Renal cortical epithelial cell (primary cell): ENCODE data around the gene FAM131A. TPM values are rescaled to one million over a fixed set of nuclear protein-coding genes. Genes with fewer than 3 reads are reported as not detected.

Experiments
- DNase-seq: peaks from one replicate; pipeline ENCODE4 v3.0.0-alpha.2; 2011; ENCODE audit warnings: low read depth
- total RNA-seq: library from RNA; depleted of rRNA; stranded (reverse); fragments of >200 nt; gene quantifications from 2 replicates; pipeline ENCODE4 v1.2.3, GENCODE V29; 2014

Gene FAM131A
- total RNA-seq, 1 donor from 2014 or later = 24.2 TPM

DNA sequence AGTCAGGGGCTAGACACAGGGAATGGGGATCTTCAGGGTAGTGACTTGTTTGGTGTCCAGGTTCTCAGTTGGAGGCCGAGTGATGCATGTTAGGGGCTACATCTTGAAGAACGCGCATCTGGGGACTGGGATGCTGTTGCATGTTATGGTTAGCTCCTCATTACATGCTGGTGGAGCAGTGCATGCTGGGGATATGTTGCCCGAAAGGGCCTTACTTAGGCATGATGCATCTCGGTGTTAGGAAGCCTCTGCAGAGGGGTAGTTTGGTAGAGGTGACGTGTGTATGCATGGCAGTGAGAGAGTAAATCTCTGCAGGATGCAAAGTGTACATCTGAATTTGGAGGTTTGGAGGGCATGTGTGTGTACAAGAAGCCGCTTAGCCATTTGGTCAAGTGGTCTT, 20.6 kb upstream of the FAM131A start:
- no peak for DNase-seq

DNA sequence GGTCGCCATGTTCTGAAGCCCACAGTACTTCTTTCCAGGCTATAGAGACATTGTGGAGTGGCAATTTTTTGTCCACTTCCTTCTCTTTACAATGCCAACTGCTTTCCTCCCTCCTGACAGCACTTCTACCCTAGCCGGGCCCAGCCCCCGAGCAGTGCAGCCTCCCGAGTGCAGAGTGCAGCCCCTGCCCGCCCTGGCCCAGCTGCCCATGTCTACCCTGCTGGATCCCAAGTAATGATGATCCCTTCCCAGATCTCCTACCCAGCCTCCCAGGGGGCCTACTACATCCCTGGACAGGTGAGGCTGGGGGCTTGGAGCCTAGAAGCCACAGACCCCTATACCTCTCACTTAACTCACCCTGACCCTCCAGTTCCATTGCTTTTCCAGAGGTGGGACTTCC, 20.2 kb upstream of the FAM131A start:
- no peak for DNase-seq

DNA sequence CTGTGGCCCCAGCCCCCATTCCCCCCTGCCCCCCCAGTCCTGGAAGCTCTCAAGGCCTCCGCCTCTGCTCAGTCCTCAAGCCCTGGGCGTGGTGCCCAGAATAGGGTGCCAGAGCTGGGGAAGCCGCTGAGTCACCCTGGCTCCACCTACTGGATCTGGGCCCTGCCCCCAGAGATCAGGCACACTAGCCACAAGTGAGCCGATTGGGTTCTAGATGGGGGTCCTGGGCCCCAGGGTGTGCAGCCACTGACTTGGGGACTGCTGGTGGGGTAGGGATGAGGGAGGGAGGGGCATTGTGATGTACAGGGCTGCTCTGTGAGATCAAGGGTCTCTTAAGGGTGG, 17.3 kb upstream of the FAM131A start:
- peak; percentile 91 for DNase-seq

DNA sequence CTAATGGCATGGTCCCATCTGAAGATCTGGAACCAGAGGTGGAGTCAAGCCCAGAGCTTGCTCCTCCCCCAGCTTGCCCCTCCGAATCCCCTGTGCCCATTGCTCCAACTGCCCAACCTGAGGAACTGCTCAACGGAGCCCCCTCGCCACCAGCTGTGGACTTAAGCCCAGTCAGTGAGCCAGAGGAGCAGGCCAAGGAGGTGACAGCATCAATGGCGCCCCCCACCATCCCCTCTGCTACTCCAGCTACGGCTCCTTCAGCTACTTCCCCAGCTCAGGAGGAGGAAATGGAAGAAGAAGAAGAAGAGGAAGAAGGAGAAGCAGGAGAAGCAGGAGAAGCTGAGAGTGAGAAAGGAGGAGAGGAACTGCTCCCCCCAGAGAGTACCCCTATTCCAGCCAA, 15.7 kb upstream of the FAM131A start:
- DNase-seq = no peak

DNA sequence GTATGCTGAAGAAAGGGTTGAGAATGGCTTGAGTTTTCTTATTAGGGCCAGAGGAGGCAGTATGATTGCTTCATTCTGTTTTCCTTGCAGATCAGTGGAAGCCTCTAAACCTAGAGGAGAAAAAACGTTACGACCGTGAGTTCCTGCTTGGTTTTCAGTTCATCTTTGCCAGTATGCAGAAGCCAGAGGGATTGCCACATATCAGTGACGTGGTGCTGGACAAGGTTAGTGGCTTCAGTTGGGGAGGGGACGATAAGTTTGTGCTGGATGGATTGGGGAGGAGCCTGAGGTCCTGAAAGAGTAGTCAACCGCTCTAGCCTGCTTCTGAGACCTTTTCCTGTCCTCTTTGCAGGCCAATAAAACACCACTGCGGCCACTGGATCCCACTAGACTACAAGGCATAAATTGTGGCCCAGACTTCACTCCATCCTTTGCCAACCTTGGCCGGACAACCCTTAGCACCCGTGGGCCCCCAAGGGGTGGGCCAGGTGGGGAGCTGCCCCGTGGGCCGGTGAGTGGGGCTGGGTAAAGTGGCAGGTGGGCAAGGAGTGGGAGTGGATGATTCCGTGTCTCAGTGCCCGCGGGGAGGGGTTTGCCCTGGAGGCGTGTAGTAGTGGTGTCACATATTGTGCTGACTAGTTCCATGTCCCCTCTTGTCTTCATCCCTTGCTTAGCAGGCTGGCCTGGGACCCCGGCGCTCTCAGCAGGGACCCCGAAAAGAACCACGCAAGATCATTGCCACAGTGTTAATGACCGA, 14.5 kb upstream of the FAM131A start:
- DNase-seq = no peak

DNA sequence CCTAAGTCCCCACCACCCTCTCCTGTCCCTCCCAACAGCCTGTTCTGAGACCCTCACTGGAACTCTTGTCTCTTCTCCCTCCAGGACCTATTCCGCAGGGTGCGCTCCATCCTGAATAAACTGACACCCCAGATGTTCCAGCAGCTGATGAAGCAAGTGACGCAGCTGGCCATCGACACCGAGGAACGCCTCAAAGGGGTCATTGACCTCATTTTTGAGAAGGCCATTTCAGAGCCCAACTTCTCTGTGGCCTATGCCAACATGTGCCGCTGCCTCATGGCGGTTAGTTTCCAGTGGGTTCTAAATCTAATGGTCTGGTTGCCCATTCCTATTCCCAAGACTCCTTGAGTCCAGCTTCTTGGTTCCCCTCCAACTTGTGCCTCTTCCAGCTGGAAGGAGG, 13.7 kb upstream of the FAM131A start:
- DNase-seq = no peak

DNA sequence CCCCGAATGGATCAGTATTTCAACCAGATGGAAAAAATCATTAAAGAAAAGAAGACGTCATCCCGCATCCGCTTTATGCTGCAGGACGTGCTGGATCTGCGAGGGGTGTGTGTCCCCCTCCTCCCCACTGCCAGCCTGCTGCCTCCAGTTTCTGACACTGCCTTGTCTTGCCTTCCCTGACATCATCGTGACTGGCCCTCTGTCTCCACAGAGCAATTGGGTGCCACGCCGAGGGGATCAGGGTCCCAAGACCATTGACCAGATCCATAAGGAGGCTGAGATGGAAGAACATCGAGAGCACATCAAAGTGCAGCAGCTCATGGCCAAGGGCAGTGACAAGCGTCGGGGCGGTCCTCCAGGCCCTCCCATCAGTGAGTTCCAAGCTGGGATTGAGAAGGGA, 12.1 kb upstream of the FAM131A start:
- DNase-seq = no peak

DNA sequence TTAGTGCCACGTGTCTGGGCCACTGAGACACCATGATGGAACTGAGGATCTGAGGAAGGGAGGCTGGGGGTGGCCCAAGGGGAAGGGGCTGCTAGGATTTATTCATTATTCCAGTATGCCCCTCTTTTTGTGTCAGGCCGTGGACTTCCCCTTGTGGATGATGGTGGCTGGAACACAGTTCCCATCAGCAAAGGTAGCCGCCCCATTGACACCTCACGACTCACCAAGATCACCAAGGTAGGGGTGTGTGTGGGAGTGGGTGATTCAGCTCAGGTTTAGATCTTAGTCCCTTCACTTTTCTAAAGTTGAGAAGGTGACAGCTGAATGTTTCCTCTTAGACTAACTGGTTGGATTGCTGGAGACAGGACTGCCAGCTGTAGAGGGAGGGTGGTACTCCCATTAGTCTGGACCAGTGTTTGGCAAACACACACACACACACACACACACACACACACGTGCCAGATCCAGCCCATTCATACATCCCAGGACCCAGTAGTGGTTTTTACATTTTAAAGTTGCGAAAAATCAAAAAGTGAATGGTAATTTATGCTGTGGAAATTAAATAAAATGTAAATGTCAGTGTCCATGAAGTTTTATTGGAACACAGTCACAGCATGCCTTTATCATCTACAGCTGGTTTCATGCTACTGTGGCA, 11.6 kb upstream of the FAM131A start:
- no peak for DNase-seq

DNA sequence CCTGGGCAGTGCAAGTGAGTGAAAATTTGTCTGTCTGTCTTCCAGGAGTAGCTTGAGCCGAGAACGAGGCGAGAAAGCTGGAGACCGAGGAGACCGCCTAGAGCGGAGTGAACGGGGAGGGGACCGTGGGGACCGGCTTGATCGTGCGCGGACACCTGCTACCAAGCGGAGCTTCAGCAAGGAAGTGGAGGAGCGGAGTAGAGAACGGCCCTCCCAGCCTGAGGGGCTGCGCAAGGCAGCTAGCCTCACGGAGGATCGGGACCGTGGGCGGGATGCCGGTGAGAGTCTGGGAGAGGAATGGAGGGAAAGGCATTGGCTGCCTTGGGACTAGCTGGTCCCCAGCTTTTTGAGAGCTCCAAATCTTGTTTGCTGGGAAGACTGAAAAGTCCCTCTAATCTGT, 10.2 kb upstream of the FAM131A start:
- DNase-seq = no peak

DNA sequence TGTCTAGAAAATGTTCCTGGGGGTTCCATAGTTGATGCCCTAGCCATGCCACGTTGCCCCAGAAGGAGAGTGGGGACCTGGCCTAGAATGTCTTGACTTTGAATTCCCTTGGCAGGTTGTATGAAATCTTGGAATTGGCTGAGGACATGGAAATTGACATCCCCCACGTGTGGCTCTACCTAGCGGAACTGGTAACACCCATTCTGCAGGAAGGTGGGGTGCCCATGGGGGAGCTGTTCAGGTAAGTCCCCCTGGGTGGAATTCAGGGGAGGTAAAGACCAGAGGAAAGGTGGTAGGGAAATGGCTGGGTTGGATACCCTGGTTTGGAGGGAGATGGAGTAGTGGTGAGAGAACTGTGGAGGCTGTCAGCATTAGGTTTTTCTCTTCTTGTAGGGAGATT, 8.9 kb upstream of the FAM131A start:
- no peak for DNase-seq

DNA sequence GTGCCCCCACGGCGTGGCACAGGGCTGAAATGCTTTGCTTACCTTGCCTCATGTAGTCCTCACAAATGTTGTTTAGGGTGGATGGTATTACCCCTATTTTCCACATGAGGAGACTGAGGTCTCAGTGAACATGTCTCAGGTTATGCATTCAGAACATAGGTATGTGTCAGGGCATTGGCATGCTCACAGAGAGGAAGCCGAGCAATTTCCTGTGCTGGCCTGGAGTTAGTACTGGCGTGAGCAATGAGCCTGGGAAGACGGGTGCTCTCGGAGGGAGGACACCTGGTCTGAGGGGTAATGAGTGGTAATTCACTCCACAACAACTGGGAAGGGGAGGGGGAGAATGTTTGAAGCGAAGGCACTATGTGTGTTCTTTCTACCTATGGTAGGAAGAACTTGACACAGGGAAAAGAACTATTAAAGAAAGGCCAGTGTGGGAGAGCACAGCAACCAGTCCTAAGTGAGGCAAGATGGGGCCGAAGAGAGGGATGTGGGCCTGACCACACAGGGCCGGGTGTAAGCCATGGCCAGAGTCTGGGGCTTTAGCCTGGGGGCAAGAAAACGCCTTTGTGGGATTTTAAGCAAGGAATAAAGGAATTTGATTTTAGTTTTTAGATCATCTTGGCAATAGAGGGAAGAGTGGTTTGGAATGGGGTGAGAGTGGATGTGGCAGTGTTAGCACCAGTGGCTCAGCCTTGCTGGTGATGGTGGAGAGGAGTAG, 4.9 kb upstream of the FAM131A start:
- DNase-seq = peak; percentile 92

DNA sequence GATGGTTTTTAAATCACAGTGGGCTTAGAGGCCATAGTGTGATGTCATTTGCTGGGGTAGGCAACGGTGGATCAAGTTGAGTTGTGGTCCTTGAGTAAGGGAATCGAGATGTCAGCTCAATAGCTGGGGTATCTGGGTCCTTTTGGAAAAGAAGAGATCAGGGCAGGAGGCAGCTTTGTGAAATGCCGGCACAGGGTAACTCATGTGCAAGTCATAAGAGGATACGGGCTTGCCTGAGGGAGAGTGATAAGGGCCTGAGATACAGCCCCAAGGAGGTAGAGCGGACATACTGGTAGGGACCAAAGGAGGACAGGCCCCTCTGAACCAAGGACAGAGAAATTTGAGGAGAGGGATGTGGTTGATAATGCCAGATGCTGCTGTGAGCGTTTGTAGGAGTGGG, 4.2 kb upstream of the FAM131A start:
- DNase-seq = no peak

DNA sequence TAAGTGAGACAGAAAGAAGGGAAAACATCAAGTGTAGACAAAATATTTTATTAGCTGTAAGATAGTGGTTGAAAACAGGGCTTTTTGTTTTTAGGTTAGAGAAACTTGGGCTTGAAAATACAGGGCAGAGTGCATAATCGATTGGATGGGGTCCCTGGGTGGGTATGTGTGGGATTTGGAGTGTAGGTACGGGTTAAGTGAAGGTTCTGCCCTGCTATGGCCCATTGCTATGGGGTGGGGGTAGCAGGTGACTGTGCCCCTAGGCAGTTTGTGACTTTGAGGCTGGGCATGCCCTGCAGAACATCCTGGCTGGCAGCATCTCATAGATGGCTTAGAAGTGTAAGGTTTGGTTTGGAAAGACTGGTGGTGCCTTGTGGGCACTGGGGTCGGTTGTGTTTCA, 3.7 kb upstream of the FAM131A start:
- DNase-seq = no peak

DNA sequence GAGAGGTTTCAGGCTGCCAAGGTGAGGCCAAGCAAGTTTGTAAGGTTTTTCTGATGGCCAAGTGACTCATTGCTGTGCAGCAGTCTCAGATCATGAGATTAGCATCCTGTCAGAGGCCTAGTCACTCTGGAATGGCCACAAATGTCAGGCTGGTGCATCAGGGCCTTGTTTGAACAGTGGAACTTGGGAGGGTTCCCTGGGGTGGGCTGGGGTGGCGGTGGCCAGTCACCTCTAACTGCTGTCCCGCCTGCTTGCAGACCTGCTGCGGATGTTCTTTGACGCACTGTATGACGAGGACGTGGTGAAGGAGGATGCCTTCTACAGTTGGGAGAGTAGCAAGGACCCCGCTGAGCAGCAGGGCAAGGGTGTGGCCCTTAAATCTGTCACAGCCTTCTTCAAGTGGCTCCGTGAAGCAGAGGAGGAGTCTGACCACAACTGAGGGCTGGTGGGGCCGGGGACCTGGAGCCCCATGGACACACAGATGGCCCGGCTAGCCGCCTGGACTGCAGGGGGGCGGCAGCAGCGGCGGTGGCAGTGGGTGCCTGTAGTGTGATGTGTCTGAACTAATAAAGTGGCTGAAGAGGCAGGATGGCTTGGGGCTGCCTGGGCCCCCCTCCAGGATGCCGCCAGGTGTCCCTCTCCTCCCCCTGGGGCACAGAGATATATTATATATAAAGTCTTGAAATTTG, 2.8 kb upstream of the FAM131A start:
- DNase-seq = peak; percentile 74

DNA sequence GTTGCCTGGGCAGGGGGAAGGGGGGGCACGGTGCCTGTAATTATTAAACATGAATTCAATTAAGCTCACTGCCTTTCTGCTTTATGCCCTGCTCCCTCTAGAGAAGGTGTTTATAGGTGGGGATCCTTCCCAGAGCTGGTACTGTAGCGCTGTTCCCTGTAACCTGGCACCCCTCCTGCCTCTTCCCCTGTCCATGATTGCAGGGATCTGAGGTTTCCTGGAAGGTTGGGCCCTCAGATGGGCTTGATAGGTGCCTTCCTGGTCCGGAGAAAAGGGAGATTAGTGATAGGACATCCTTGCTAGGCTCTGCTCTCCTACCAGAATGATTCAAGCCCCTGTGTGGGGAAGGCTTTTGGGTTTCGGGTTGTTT, 2.1 kb upstream of the FAM131A start:
- DNase-seq = no peak

DNA sequence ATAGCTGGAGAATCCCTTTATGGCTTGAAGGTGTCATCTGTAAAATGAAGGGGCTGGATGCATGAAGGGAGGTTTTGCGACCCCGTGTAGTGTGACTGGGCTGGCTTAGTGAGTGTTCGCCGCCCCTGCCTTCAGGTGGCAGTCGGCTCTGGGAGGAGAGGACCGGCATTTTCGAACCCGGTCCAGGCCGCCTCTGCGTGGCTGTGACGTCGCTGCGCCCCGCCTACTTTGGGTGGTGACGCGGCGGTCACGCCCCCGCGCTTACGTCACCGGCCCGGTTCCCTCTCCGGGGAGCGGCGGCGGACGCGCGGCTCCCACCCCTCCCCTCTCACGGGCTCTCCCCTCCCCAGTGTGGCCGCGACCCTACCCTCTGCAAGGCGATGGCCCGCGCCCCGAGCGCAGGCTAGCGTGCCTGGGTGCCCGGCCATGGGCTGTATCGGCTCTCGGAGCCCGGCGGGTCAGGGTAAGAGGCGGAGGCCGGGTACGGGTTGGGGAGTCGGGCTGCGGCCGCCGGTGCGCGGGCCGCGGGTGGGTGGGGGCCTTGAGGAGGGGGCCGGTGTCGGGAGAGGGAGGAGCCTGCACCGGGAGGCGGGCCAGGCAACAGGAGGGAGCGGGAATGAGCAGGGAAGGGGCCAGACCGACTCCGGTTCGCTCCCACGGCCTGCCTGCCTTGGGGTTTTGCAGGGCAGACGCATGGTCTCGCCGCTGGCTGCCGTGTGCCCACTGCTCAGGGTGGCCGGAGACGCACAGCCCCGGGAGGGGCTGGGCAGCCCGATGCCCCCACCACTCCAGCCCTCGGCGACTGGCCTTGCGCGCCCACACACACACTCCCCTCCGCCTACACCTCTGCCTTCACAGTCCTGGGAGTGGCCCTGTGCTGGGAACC, 1.5 kb upstream of the FAM131A start:
- peak; percentile 51 for DNase-seq

DNA sequence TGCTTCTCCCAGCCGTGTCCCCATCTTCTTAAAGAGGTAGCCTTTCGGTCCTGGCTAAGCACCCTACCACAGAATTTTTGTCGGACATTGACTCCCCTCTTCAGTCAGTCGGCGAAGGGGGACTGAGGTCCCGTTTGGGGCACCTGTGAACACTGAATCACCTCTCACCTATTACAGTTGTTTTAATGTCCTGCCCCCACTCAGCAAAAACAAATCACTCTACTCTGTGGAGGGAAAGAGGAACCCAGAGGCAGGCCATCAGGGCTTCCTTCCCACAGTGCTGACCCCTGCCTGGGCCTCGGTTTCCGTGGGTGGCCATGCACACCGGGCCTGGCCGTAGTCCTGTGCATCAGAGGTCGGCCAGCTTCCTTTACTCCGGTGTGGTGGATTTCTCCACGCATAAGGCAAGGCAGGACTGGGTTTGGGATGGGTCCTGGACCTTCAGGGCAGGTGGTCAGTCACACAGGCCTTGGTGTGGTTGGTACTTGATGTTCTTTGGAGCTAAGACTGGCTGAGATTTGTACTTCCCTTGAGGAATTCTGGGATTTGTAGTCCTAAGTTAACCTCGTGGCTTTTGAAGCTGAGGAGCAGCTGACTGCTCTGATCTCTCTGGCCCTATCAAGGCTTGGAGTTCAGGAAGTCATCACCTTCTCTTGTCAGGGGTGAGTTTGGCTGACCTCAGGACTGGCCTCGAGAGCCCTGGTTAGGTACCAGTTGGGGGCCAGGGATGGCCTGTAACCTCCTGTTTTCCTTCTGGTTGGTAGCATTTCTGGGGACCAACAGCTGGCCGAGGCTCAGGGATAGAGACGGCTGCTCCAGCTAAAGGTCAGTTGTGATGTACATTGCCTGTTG, 627 bp upstream of the FAM131A start:
- peak; percentile 72 for DNase-seq

DNA sequence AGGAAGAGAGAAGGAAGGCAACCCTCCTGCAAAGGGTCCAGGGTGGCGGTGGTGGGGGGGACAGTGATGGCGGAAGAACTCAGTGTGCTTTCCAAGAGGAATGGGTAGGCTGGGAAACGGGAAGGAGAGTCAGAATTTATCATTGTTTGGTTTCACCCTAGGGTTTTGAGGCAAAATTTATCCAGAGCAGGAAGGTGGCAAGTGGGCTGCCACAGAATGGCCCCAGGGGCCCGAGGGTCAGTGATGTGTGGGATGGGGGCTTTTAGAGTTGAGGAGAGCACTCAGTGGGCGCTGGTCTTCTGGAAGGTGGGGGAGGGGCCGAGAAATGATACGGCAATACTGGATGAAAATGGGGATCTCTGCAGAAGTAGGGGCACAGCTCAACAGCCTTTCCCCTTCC, 581 bp downstream of the FAM131A start:
- no peak for DNase-seq

DNA sequence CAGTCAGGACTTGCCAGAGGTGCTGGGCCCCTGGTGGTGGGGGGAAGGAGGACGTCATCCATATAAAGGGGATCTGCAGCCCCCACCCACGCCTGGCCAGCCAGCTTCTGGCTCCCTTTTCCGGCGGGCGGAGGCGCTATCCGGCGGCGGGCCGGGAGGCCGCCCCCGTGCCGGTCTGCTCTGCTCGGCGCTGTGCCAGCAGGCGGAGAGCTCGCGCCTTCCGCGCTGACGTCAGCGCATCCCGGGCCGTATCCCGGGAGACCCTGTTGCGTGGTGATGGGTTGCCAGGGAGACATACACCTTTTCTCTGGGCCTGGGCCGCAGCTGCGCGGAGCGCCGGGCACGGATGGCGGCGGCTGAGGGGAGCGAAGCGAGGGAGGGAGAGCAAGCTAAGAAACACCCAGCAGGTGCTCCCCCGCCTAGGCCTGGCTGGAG, 1.1 kb downstream of the FAM131A start:
- no peak for DNase-seq

DNA sequence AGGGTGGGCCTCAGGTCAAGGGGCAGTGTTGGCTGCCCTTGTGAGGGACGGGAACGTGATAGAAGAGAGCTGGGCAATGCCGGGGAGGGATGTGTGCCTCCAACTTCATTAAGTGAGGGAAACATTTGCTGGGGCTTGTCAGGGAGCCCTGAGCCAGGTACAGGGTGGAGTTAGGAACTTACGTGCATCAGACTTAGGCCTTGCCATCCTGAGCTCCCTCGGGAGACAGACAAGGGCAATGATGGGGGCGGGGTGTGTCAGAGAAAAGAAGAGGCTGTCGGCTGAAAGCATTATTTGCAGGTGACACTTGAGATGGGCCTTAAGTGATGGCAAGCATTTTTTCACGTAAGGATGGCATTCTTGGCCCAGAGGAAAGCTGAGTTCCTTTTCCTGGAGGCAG, 1.6 kb downstream of the FAM131A start:
- no peak for DNase-seq
